ENCODE measurements around the gene FXYD5. TPM values are rescaled to one million over a fixed set of nuclear protein-coding genes. Genes with fewer than 3 reads are reported as not detected.

FXYD5 gene
- total RNA-seq, 2 experiments from 2014 or later, result 82.1 to 147 TPM

- Histone ChIP-seq H3K4me3 (ENCODE audit: low read depth, low read length, poor library complexity, severe bottlenecking) (no peak overlapping the region), H3K9me3 (ENCODE audit: low read length) (no peaks in the 10 kb centered on the region), H3K4me1 (ENCODE audit: insufficient read depth, low read length, poor library complexity, severe bottlenecking) (peaks cover 13% of the 10 kb centered on the region), H3K79me2 (ENCODE audit: insufficient read depth, low read depth, low read length) (no peaks in the 10 kb centered on the region), H3K36me3 (ENCODE audit: insufficient read depth, low read length) (no peaks in the 10 kb centered on the region), H3K9me2 (ENCODE audit: insufficient read depth, low read length) (no peaks in the 10 kb centered on the region), H3K27ac (ENCODE audit: low read depth, low read length, poor library complexity, severe bottlenecking) (no peak overlapping the region), H4K20me1 (ENCODE audit: insufficient read depth, low read length) (no peaks in the 10 kb centered on the region), H3K4me2 (ENCODE audit: low read length) (no peak overlapping the region), H2AFZ (ENCODE audit: low read length) (no peak overlapping the region)
- POLR2A ChIA-PET, result no interaction called here
- TF ChIP-seq, protein P1, sequence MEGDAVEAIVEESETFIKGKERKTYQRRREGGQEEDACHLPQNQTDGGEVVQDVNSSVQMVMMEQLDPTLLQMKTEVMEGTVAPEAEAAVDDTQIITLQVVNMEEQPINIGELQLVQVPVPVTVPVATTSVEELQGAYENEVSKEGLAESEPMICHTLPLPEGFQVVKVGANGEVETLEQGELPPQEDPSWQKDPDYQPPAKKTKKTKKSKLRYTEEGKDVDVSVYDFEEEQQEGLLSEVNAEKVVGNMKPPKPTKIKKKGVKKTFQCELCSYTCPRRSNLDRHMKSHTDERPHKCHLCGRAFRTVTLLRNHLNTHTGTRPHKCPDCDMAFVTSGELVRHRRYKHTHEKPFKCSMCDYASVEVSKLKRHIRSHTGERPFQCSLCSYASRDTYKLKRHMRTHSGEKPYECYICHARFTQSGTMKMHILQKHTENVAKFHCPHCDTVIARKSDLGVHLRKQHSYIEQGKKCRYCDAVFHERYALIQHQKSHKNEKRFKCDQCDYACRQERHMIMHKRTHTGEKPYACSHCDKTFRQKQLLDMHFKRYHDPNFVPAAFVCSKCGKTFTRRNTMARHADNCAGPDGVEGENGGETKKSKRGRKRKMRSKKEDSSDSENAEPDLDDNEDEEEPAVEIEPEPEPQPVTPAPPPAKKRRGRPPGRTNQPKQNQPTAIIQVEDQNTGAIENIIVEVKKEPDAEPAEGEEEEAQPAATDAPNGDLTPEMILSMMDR (conservative IDR thresholded peaks at IDR 0.05; ENCODE audit: low read length), result no peak
- TF ChIP-seq EZH2phosphoT487 (IDR thresholded peaks at IDR 0.05; ENCODE audit: borderline replicate concordance, low read depth, low read length), result no peak
- no peak for DNase-seq (ENCODE audit: low spot score)
- no TSS peak for BruUV-seq (replicated peaks)
- intact Hi-C loops (cut with micrococcal nuclease; ENCODE audit: unreplicated experiment), result no loop called here
- CTCF ChIA-PET (ENCODE audit: unreplicated experiment), result no interaction called here
Observed at GRCh38 chr19:35125749-35126623, 28.5 kb upstream of the FXYD5 start.

DNA sequence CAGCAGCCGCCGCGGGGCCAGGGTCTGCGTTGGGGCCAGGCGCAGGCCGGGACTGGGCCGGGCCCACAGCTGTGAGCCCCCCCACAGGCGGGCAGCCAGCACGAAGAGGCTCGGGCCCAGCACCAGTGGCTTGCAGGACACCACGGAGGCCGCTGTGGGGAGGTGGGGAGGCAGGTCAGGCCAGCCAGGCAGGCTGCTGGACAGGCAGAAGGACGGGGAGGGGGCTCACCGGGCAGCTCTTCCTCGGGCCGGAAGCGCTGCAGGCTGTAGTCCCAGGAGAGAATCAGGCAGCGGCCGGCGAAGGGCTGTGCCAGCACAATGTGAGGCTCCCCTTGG, 27.9 kb upstream of the FXYD5 start:
- DNase-seq (ENCODE audit: low spot score), result no peak
- TF ChIP-seq, protein P1 (conservative IDR thresholded peaks at IDR 0.05; ENCODE audit: low read length), result no peak
- TF ChIP-seq EZH2phosphoT487 (IDR thresholded peaks at IDR 0.05; ENCODE audit: borderline replicate concordance, low read depth, low read length), result no peak
- peaks cover 13% of the 10 kb centered on the region for H3K4me1 ChIP-seq (ENCODE audit: insufficient read depth, low read length, poor library complexity, severe bottlenecking)
- no peak overlapping the region for H3K4me3 ChIP-seq (ENCODE audit: low read depth, low read length, poor library complexity, severe bottlenecking)
- no peaks in the 10 kb centered on the region for H3K79me2 ChIP-seq (ENCODE audit: insufficient read depth, low read depth, low read length)
- BruUV-seq (replicated peaks), result no TSS peak
- H4K20me1 ChIP-seq (ENCODE audit: insufficient read depth, low read length), result no peaks in the 10 kb centered on the region
- ChIA-PET POLR2A (no interaction called here), CTCF (ENCODE audit: unreplicated experiment) (no interaction called here)
- H3K9me3 ChIP-seq (ENCODE audit: low read length), result no peaks in the 10 kb centered on the region
- no peak overlapping the region for H3K4me2 ChIP-seq (ENCODE audit: low read length)
- H2AFZ ChIP-seq (ENCODE audit: low read length), result no peak overlapping the region
- no peaks in the 10 kb centered on the region for H3K36me3 ChIP-seq (ENCODE audit: insufficient read depth, low read length)
- intact Hi-C loops (cut with micrococcal nuclease; ENCODE audit: unreplicated experiment), result no loop called here
- no peak overlapping the region for H3K27ac ChIP-seq (ENCODE audit: low read depth, low read length, poor library complexity, severe bottlenecking)
- no peaks in the 10 kb centered on the region for H3K9me2 ChIP-seq (ENCODE audit: insufficient read depth, low read length)

DNA sequence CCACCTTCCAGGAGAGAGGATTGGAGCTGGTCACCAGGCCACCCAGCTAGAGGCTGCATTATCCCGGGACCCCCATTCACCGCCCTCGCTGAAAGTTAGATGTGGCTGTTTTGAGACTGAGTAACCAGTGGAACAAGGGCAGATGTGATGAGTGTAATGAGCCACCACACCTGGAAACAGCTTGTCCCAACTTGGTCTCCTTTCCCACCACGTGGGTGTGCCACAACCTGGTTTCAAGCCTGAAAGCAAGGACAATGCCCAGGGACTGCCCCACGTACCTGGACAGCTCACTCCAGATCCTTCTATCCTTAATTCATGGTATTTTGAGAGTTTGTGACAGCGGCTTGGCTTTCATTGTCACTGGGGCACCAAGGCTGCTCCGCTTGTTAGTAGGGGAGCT, 26.7 kb upstream of the FXYD5 start:
- intact Hi-C loops (cut with micrococcal nuclease; ENCODE audit: unreplicated experiment), result no loop called here
- CTCF ChIA-PET (ENCODE audit: unreplicated experiment), result no interaction called here
- no peaks in the 10 kb centered on the region for H3K9me3 ChIP-seq (ENCODE audit: low read length)

More for the DNA sequence above, 26.7 kb upstream of the FXYD5 start:
- no peaks in the 10 kb centered on the region for H3K9me2 ChIP-seq (ENCODE audit: insufficient read depth, low read length)
- no peaks in the 10 kb centered on the region for H3K36me3 ChIP-seq (ENCODE audit: insufficient read depth, low read length)
- H3K4me1 ChIP-seq (ENCODE audit: insufficient read depth, low read length, poor library complexity, severe bottlenecking), result peaks cover 13% of the 10 kb centered on the region
- H2AFZ ChIP-seq (ENCODE audit: low read length), result no peak overlapping the region
- no peak for TF ChIP-seq EZH2phosphoT487 (IDR thresholded peaks at IDR 0.05; ENCODE audit: borderline replicate concordance, low read depth, low read length)
- H4K20me1 ChIP-seq (ENCODE audit: insufficient read depth, low read length), result no peaks in the 10 kb centered on the region
- no peak overlapping the region for H3K27ac ChIP-seq (ENCODE audit: low read depth, low read length, poor library complexity, severe bottlenecking)
- POLR2A ChIA-PET, result interaction anchor here (0.8 kb wide), 1 partner anchor 13 kb away, joined by 3 read pairs; no protein-coding TSS in a partner anchor
- DNase-seq (ENCODE audit: low spot score), result no peak
- no peaks in the 10 kb centered on the region for H3K79me2 ChIP-seq (ENCODE audit: insufficient read depth, low read depth, low read length)
- no TSS peak for BruUV-seq (replicated peaks)
- no peak overlapping the region for H3K4me3 ChIP-seq (ENCODE audit: low read depth, low read length, poor library complexity, severe bottlenecking)
- H3K4me2 ChIP-seq (ENCODE audit: low read length), result no peak overlapping the region
